H1 (cell line): ENCODE results near the gene CORIN. TPM values are rescaled to one million over a fixed set of nuclear protein-coding genes. Genes with fewer than 3 reads are reported as not detected.

Experiments used
- CTCF ChIA-PET: fragments of 300-600 bp; sonication (Branson Sonifier 250); formaldehyde crosslinking; loops from one replicate; lab custom pipeline; 2021; ENCODE audit not compliant: partially characterized antibody; lab: Charles Lee
- POLR2A ChIA-PET: fragments of 300-600 bp; sonication (Branson Sonifier 250); formaldehyde crosslinking; loops from one replicate; lab custom pipeline; 2021; ENCODE audit warnings: inconsistent platforms; ENCODE audit not compliant: partially characterized antibody; lab: Charles Lee
- DNase-seq, 2 experiments: peaks; one replicate each; pipeline versions ENCODE4 v3.0.0 to v3.0.0-alpha.2; 2010 to 2022; ENCODE audit warnings: low spot score in 2 of 2, low read depth in 1 of 2, mixed read lengths in 1 of 2
- FAIRE-seq: peaks from 2 replicates; lab custom pipeline; 2011; peaks lifted over from hg19 to GRCh38; lab: Jason Lieb, UNC
- H2AFZ ChIP-seq: 2 replicates; pipeline ENCODE4 v1.8.1; 2012; ENCODE audit warnings: low read length, inconsistent platforms
- H2AK5ac ChIP-seq: 2 replicates; pipeline ENCODE4 v1.6.1; 2013; ENCODE audit warnings: low read depth, low read length
- H2BK120ac ChIP-seq: replicated peaks from 2 replicates; pipeline ENCODE3; 2013; ENCODE audit warnings: low read depth, low read length, inconsistent platforms
- H2BK12ac ChIP-seq: 2 replicates; pipeline ENCODE4 v1.6.1; 2013; ENCODE audit warnings: low read depth, low read length
- H2BK15ac ChIP-seq: 2 replicates; pipeline ENCODE4 v1.6.1; 2013; ENCODE audit warnings: low read length
- H2BK20ac ChIP-seq: 2 replicates; pipeline ENCODE4 v1.6.1; 2013; ENCODE audit warnings: low read length
- H2BK5ac ChIP-seq: 2 replicates; pipeline ENCODE4 v1.6.1; 2013; ENCODE audit warnings: low read depth, low read length
- H3K14ac ChIP-seq: 2 replicates; pipeline ENCODE4 v1.6.1; 2013; ENCODE audit warnings: inconsistent platforms; ENCODE audit not compliant: insufficient read length
- H3K18ac ChIP-seq: 2 replicates; pipeline ENCODE4 v1.6.1; 2013; ENCODE audit warnings: low read length; ENCODE audit errors: extremely low read depth
- H3K23ac ChIP-seq: 2 replicates; pipeline ENCODE4 v1.6.1; 2013; ENCODE audit warnings: inconsistent platforms; ENCODE audit not compliant: insufficient read length
- H3K23me2 ChIP-seq: 2 replicates; pipeline ENCODE4 v1.6.1; 2013; ENCODE audit warnings: low read depth, low read length
- H3K27ac ChIP-seq: 2 replicates; pipeline ENCODE4 v1.6.1; 2011; ENCODE audit warnings: low read depth, low read length, inconsistent platforms
- H3K27me3 ChIP-seq, 4 experiments: replicated peaks in 1 of 4; 1 replicate in 1 of 4; 2 replicates in 3 of 4; pipeline versions ENCODE4 v1.6.1 to v1.8.1; 2011 to 2013; ENCODE audit warnings: low read length in 3 of 4, mild to moderate bottlenecking in 3 of 4, inconsistent platforms in 2 of 4, mixed read lengths in 2 of 4, moderate library complexity in 1 of 4; ENCODE audit not compliant: control insufficient read depth in 3 of 4, insufficient read depth in 3 of 4; ENCODE audit errors: extremely low read depth in 1 of 4
- H3K36me3 ChIP-seq, 4 experiments: 2 replicates each; pipeline versions ENCODE4 v1.6.1 to v1.8.1; 2011 to 2013; ENCODE audit warnings: mild to moderate bottlenecking in 4 of 4, low read length in 3 of 4, moderate library complexity in 2 of 4, control low read depth in 1 of 4, inconsistent platforms in 1 of 4; ENCODE audit not compliant: insufficient read depth in 4 of 4, control insufficient read depth in 2 of 4
- H3K4ac ChIP-seq: replicated peaks from 2 replicates; pipeline ENCODE3; 2013; ENCODE audit warnings: low read length, low read depth, mixed read lengths, inconsistent platforms; ENCODE audit not compliant: insufficient read length
- H3K4me1 ChIP-seq, 4 experiments: replicated peaks in 1 of 4; 1 replicate in 1 of 4; 2 replicates in 3 of 4; pipeline versions ENCODE4 v1.6.1 to v1.8.1; 2011 to 2013; ENCODE audit warnings: low read length in 3 of 4, inconsistent platforms in 2 of 4, mixed read lengths in 1 of 4; ENCODE audit not compliant: insufficient read depth in 4 of 4, control insufficient read depth in 3 of 4
- H3K4me2 ChIP-seq, 2 experiments: 2 replicates each; pipeline versions ENCODE4 v1.6.1 to v1.8.1; 2011 to 2013; ENCODE audit warnings: low read depth in 2 of 2, low read length in 2 of 2, control low read depth in 1 of 2, inconsistent platforms in 1 of 2, mild to moderate bottlenecking in 1 of 2; ENCODE audit not compliant: insufficient read depth in 1 of 2
- H3K4me3 ChIP-seq, 4 experiments: fragments of 200-600, 300-600 bp in 1 of 4; sonication (generic), shearing (Covaris generic), sonication (Bioruptor Twin) in 1 of 4; 2 replicates each; pipeline versions ENCODE4 v1.5.1 to v1.8.1; 2011 to 2016; ENCODE audit warnings: low read length in 4 of 4, low read depth in 3 of 4, control low read depth in 2 of 4, inconsistent platforms in 2 of 4, mild to moderate bottlenecking in 2 of 4, mixed read lengths in 1 of 4, moderate library complexity in 1 of 4; ENCODE audit not compliant: insufficient read depth in 2 of 4; ENCODE audit errors: extremely low read depth in 1 of 4
- H3K56ac ChIP-seq: replicated peaks from 2 replicates; pipeline ENCODE3; 2013; ENCODE audit warnings: low read depth, mild to moderate bottlenecking, mixed read lengths, low read length, inconsistent platforms; ENCODE audit not compliant: insufficient read length
- H3K79me1 ChIP-seq: 2 replicates; pipeline ENCODE4 v1.6.1; 2013; ENCODE audit warnings: low read depth, low read length, control low read depth
- H3K79me2 ChIP-seq, 2 experiments: 2 replicates each; pipeline versions ENCODE4 v1.6.1 to v1.8.1; 2012 to 2013; ENCODE audit warnings: low read length in 2 of 2, mild to moderate bottlenecking in 2 of 2, inconsistent platforms in 1 of 2; ENCODE audit not compliant: insufficient read depth in 2 of 2, control insufficient read depth in 1 of 2
- H3K9ac ChIP-seq, 4 experiments: replicated peaks in 1 of 4; 1 replicate in 1 of 4; 2 replicates in 3 of 4; pipeline versions ENCODE4 v1.6.1 to v1.8.1; 2011 to 2013; ENCODE audit warnings: low read depth in 3 of 4, low read length in 3 of 4, control low read depth in 2 of 4, mild to moderate bottlenecking in 2 of 4, moderate library complexity in 2 of 4, inconsistent platforms in 1 of 4; ENCODE audit errors: extremely low read depth in 1 of 4
- H3K9me3 ChIP-seq, 2 experiments: 2 replicates each; pipeline versions ENCODE4 v1.6.1 to v1.8.1; 2012 to 2013; ENCODE audit warnings: mild to moderate bottlenecking in 2 of 2, moderate library complexity in 2 of 2, control low read depth in 1 of 2, inconsistent platforms in 1 of 2, low read depth in 1 of 2, low read length in 1 of 2, mixed read lengths in 1 of 2; ENCODE audit not compliant: insufficient read depth in 2 of 2
- H4K20me1 ChIP-seq, 2 experiments: replicated peaks in 1 of 2; 2 replicates each; pipeline versions ENCODE3 to v1.8.1; 2011 to 2013; ENCODE audit warnings: inconsistent platforms in 2 of 2, low read length in 2 of 2, mild to moderate bottlenecking in 1 of 2; ENCODE audit not compliant: insufficient read depth in 2 of 2, control insufficient read depth in 1 of 2
- H4K5ac ChIP-seq: 2 replicates; pipeline ENCODE4 v1.6.1; 2013; ENCODE audit warnings: low read length, low read depth, mixed read lengths, inconsistent platforms; ENCODE audit not compliant: insufficient read length
- H4K8ac ChIP-seq: 2 replicates; pipeline ENCODE4 v1.8.0; 2013; ENCODE audit warnings: mild to moderate bottlenecking, moderate library complexity, low read length, inconsistent platforms; ENCODE audit not compliant: insufficient read depth; ENCODE audit errors: extremely low read depth
- H4K91ac ChIP-seq: replicated peaks from 2 replicates; pipeline ENCODE3; 2013; ENCODE audit warnings: low read length, mixed read lengths, inconsistent platforms; ENCODE audit not compliant: insufficient read length
- CREB1 ChIP-seq: IDR thresholded peaks from 2 replicates; pipeline ENCODE4 v1.6.1; 2012; ENCODE audit warnings: inconsistent platforms
- SP4 ChIP-seq: IDR thresholded peaks from 2 replicates; pipeline ENCODE4 v1.6.1; 2012; ENCODE audit warnings: low read length, inconsistent platforms
- TAF7 ChIP-seq: optimal IDR thresholded peaks from 2 replicates; pipeline ENCODE3; 2011; ENCODE audit warnings: low read depth, mild to moderate bottlenecking, inconsistent platforms, low read length, moderate library complexity, borderline replicate concordance
- polyA plus RNA-seq, 7 experiments: library from polyadenylated mRNA; depleted of rRNA in 3 of 7; stranded (reverse) in 5 of 7; unstranded in 2 of 7; fragments of >200 nt in 5 of 7; fragments of 200-250 nt in 2 of 7; gene quantifications; 1 replicate in 5 of 7; 2 replicates in 1 of 7; 4 replicates in 1 of 7; pipeline versions ENCODE4 v1.2.1 to v1.2.3, GENCODE V29; 2011 to 2013; ENCODE audit warnings: missing spikeins in 2 of 7, mixed read lengths in 2 of 7
- total RNA-seq: library from RNA; stranded (reverse); fragmentation: NEBNext Ultra II Directional; extraction: Animal tissue kit (Norgen Biotek cat#: 25700); gene quantifications from 2 replicates; pipeline ENCODE4 v1.2.1, GENCODE V29; 2021

Gene CORIN
- total and polyA plus RNA-seq, 2 of the 8 experiments (the other 6 are each of a cell fraction or from before 2014, with no cell fraction given), result 0.09 to 0.32 TPM

- H3K79me1 ChIP-seq, result no peaks in the 10 kb centered on the region
- no peak overlapping the region for H3K23ac ChIP-seq
- H2BK15ac ChIP-seq, result no peak overlapping the region
- no peak overlapping the region for H2BK120ac ChIP-seq
- no peak overlapping the region for H3K18ac ChIP-seq
- no peaks in the 10 kb centered on the region for H3K9me3 ChIP-seq
- H2BK12ac ChIP-seq, result no peak overlapping the region
- H3K9ac ChIP-seq, result no peak overlapping the region
- no peaks in the 10 kb centered on the region for H3K27me3 ChIP-seq
- H4K5ac ChIP-seq, result no peak overlapping the region
- no peak overlapping the region for H4K91ac ChIP-seq
- no peak overlapping the region for H3K4me2 ChIP-seq
- POLR2A ChIA-PET, result no interaction called here
- no peaks in the 10 kb centered on the region for H3K79me2 ChIP-seq
- no peak overlapping the region for H3K14ac ChIP-seq
- no peak overlapping the region for H2BK5ac ChIP-seq
- H2AK5ac ChIP-seq, result no peak overlapping the region
- H3K4me3 ChIP-seq, result no peak overlapping the region
- no peak overlapping the region for H3K27ac ChIP-seq
- no peaks in the 10 kb centered on the region for H3K23me2 ChIP-seq
- H3K4me1 ChIP-seq, result no peaks in the 10 kb centered on the region
- no peak overlapping the region for H3K56ac ChIP-seq
- H3K36me3 ChIP-seq, result no peaks in the 10 kb centered on the region; a peak in 1 of 8 replicates
- H4K8ac ChIP-seq, result no peak overlapping the region
- no peaks in the 10 kb centered on the region for H4K20me1 ChIP-seq
- no peak for FAIRE-seq
- no peak overlapping the region for H2AFZ ChIP-seq
- CTCF ChIA-PET, result interaction anchor here (1.2 kb wide), 1 partner anchor 14 kb away, joined by 3 read pairs; no protein-coding TSS in a partner anchor
- H2BK20ac ChIP-seq, result no peak overlapping the region
- no peak for DNase-seq
- H3K4ac ChIP-seq, result no peak overlapping the region
- TF ChIP-seq SP4, result no peak
- no peak for TF ChIP-seq TAF7
- no peak for TF ChIP-seq CREB1
Observed at GRCh38 chr4:47617607-47618006, 220.3 kb downstream of the CORIN start.
